SU-DHL-6 (cell line): ENCODE results near the gene VTCN1.

Experiments used
- H2AFZ ChIP-seq: fragments of 200-600 bp; sonication (generic); 2 replicates; pipeline ENCODE4 v1.6.1; 2014; ENCODE audit warnings: low read depth, mild to moderate bottlenecking, moderate library complexity, mixed read lengths, antibody characterized with exemption, low read length; ENCODE audit not compliant: severe bottlenecking
- H3F3A ChIP-seq: fragments of 200-600 bp; shearing (Covaris generic); 2 replicates; pipeline ENCODE4 v1.6.0; 2016; ENCODE audit warnings: antibody characterized with exemption, mild to moderate bottlenecking; ENCODE audit not compliant: insufficient read depth
- H3K27ac ChIP-seq: fragments of 200-600 bp; sonication (generic); 2 replicates; pipeline ENCODE4 v1.5.1; 2016; ENCODE audit warnings: low read depth, mild to moderate bottlenecking, low read length, moderate library complexity, mixed read lengths
- H3K27me3 ChIP-seq: fragments of 200-600 bp; sonication (generic), shearing (Covaris generic); 2 replicates; pipeline ENCODE4 v1.6.0; 2014; ENCODE audit warnings: mild to moderate bottlenecking, low read length
- H3K36me3 ChIP-seq: fragments of 200-600 bp; sonication (generic); 2 replicates; pipeline ENCODE4 v1.6.1; 2014; ENCODE audit warnings: mild to moderate bottlenecking, low read length, mixed read lengths
- H3K4me2 ChIP-seq: fragments of 300-600, 200-600 bp; shearing (Covaris generic), sonication (generic); 2 replicates; pipeline ENCODE4 v1.6.0; 2014; ENCODE audit warnings: low read length, low read depth, mild to moderate bottlenecking; ENCODE audit not compliant: poor library complexity, severe bottlenecking
- H3K4me3 ChIP-seq: fragments of 200-600 bp; sonication (generic); 2 replicates; pipeline ENCODE4 v1.5.1; 2014; ENCODE audit warnings: antibody characterized with exemption, low read length, mild to moderate bottlenecking, mixed read lengths; ENCODE audit not compliant: insufficient read depth, poor library complexity, severe bottlenecking
- H3K79me2 ChIP-seq: fragments of 200-600 bp; sonication (generic); 2 replicates; pipeline ENCODE4 v1.6.1; 2014; ENCODE audit warnings: mild to moderate bottlenecking, low read length, moderate library complexity; ENCODE audit not compliant: insufficient read depth
- H3K9ac ChIP-seq: fragments of 200-600 bp; sonication (generic); 2 replicates; pipeline ENCODE4 v1.7.0; 2014; ENCODE audit warnings: mild to moderate bottlenecking, low read length
- H3K9me2 ChIP-seq: fragments of 200-600 bp; sonication (generic); replicated peaks from 2 replicates; pipeline ENCODE4 v1.6.1; 2014; ENCODE audit warnings: low read length; ENCODE audit not compliant: insufficient read depth
- H3K9me3 ChIP-seq: fragments of 200-600 bp; sonication (generic); 2 replicates; pipeline ENCODE4 v1.6.1; 2014; ENCODE audit warnings: low read length, mixed read lengths; ENCODE audit not compliant: insufficient read depth
- H4K20me1 ChIP-seq: fragments of 200-600 bp; sonication (generic); 2 replicates; pipeline ENCODE4 v1.6.1; 2014; ENCODE audit warnings: low read depth, mild to moderate bottlenecking, antibody characterized with exemption, low read length, moderate library complexity, mixed read lengths
- EZH2phosphoT487 ChIP-seq: fragments of 200-600 bp; sonication (generic), shearing (Covaris generic); conservative IDR thresholded peaks from 2 replicates; pipeline ENCODE4 v1.6.1; 2018; ENCODE audit warnings: mild to moderate bottlenecking, antibody characterized with exemption, low read length, moderate library complexity, mixed read lengths
- TF ChIP-seq, protein P1 (sequence below): fragments of 200-600 bp; sonication (generic); IDR thresholded peaks from one replicate; pipeline ENCODE4 v1.5.1; 2017; ENCODE audit warnings: antibody characterized with exemption, mild to moderate bottlenecking, low read length, moderate library complexity; ENCODE audit not compliant: insufficient read depth, poor library complexity, severe bottlenecking

VTCN1 gene

DNA sequence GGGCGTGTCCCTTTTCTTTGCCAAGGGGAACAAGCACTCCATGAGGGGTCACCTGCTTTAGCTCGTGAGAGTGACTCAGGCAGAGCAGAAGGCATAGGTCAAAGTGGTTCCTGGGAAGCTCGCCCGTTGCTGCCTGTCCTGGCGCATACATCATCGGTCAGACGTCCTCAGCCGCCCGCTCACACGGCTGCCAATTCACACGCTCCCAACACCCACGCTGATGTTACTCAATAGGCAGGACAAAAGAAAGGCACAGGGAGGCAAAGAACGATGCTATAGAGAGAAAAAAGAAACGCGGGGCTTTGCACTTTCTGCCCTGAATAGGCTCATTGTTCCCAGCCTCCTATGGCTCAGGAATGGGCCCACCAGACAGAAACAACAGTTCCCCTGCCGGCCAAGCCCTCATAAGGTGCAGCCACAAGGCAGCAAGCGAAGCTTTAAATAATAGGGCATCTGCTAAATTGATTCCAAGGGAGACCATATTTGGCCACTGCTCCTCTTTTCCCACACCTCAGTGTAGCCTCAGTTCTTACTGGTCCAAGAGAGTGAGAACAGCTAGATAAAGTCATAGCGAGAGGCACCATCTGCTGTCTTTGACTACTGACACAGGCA, 38.7 kb downstream of the VTCN1 start:
- Histone ChIP-seq H3K9ac (no peak overlapping the region), H3K27ac (no peak overlapping the region), H3F3A (no peaks in the 10 kb centered on the region), H3K4me2 (no peak overlapping the region), H3K9me3 (no peaks in the 10 kb centered on the region), H3K9me2 (no peaks in the 10 kb centered on the region), H3K36me3 (no peaks in the 10 kb centered on the region), H2AFZ (no peak overlapping the region), H3K79me2 (no peaks in the 10 kb centered on the region), H3K27me3 (no peaks in the 10 kb centered on the region), H4K20me1 (no peaks in the 10 kb centered on the region), H3K4me3 (no peak overlapping the region)
- no peak for TF ChIP-seq EZH2phosphoT487
- TF ChIP-seq, protein P1, sequence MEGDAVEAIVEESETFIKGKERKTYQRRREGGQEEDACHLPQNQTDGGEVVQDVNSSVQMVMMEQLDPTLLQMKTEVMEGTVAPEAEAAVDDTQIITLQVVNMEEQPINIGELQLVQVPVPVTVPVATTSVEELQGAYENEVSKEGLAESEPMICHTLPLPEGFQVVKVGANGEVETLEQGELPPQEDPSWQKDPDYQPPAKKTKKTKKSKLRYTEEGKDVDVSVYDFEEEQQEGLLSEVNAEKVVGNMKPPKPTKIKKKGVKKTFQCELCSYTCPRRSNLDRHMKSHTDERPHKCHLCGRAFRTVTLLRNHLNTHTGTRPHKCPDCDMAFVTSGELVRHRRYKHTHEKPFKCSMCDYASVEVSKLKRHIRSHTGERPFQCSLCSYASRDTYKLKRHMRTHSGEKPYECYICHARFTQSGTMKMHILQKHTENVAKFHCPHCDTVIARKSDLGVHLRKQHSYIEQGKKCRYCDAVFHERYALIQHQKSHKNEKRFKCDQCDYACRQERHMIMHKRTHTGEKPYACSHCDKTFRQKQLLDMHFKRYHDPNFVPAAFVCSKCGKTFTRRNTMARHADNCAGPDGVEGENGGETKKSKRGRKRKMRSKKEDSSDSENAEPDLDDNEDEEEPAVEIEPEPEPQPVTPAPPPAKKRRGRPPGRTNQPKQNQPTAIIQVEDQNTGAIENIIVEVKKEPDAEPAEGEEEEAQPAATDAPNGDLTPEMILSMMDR = no peak

DNA sequence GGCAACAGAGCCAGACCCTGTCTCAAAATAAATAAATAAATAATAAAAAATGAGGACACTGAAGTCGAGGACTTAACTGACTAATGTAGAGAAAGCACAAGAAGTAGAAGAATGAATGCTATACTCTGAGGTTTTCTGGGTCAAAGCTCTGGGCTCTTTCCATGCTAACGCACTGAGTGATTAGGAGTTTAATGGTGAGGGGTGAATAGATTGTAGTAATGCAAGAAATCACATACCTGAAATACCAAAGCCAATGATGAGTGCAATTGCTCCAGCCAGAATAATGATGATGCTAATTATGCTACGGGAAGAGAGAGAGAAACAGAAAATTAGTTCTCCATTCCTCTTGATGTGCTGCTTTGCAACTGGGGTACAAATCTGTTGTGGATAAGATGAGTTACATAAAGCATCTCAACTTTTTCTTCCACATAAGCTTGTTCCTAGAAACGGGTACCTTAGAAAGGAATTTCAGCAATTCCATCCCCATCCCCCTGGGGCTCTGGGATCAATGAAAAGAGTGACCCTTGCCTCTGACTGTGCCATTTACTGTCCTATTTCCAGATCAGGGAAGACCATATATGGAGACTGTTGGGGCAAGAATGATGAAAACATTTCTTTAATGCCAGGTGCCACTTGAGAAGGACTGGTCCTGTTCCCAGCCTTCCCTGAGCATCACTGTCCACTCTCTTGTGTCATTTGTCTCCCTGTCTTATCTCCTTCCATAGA, 40.7 kb downstream of the VTCN1 start:
- Histone ChIP-seq H2AFZ (no peak overlapping the region), H3K36me3 (no peaks in the 10 kb centered on the region), H3F3A (no peaks in the 10 kb centered on the region), H3K27me3 (no peaks in the 10 kb centered on the region), H3K4me2 (no peak overlapping the region), H3K27ac (no peak overlapping the region), H4K20me1 (no peaks in the 10 kb centered on the region), H3K79me2 (no peaks in the 10 kb centered on the region), H3K9me3 (no peaks in the 10 kb centered on the region), H3K9me2 (no peaks in the 10 kb centered on the region), H3K9ac (no peak overlapping the region), H3K4me3 (no peak overlapping the region)
- TF ChIP-seq, protein P1 = no peak
- TF ChIP-seq EZH2phosphoT487 = no peak

DNA sequence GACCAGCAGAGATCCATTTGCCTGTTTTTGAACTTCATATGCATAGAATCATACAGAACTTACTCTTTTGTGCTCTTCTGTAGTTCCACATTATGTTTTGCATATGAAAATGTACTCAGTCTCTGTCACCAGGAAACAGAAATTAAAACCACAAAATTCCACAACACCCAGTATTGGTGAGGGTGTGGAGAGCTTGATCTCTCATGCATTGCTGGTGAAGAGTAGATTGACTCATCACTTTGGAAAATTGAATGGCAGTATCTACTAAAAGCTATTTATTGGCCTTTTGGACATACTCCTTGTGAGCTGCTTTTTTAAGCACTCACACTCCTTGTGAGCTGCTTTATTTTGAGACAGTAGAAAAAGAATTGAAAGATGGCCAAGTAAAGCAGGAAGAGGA, 43.3 kb downstream of the VTCN1 start:
- H3K9me3 ChIP-seq = no peaks in the 10 kb centered on the region
- no peak overlapping the region for H3K4me2 ChIP-seq
- no peaks in the 10 kb centered on the region for H4K20me1 ChIP-seq
- H3K36me3 ChIP-seq = no peaks in the 10 kb centered on the region
- TF ChIP-seq, protein P1 = no peak
- no peak for TF ChIP-seq EZH2phosphoT487
- no peaks in the 10 kb centered on the region for H3K79me2 ChIP-seq
- no peak overlapping the region for H3K27ac ChIP-seq
- H3K9me2 ChIP-seq = no peaks in the 10 kb centered on the region
- no peak overlapping the region for H2AFZ ChIP-seq
- H3F3A ChIP-seq = no peaks in the 10 kb centered on the region
- H3K27me3 ChIP-seq = no peaks in the 10 kb centered on the region
- no peak overlapping the region for H3K4me3 ChIP-seq
- no peak overlapping the region for H3K9ac ChIP-seq
